ENCODE results near the gene ENOSF1. TPM values are rescaled to one million over a fixed set of nuclear protein-coding genes. Genes with fewer than 3 reads are reported as not detected.

Gene ENOSF1
- total RNA-seq, 3 donors from 2014 or later, result 72.0 to 132 (median 95.2) TPM

DNA sequence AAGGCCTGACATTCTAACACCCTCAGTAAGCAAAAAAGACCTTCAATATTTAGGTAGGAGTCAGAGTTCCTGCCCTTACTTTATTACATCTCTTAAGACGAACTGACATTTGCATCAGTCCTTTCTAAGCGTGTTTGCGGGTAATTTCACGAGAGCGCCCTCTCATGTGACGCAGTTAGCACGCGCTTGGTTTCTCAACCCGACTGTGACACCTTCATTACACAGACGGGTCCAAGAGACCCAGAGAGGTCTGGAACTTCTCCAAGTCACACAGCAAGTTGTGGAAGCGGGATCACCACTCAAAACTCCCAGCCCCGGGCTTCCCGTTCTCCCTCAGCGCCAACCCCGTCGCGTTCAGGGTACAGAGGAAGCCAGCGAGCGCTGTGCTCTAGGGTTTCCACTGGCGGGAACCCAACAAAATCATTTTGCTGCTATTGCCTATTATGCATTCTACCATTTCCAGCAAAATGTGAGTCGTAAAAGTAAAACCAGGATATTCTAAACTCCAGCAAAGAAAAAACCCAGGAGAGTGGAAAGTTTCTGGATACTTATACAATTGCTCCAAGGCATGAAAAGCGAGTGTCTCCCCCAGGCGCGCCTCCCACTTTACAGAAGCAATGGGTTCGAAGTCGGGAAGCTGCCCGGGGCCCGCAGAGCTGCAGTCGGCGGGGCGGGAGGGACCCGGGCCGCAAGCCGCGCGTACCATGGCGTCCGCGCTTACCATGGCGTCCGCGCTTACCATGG is 601 bp downstream of the ENOSF1 start:
- peak; percentile 67 for ATAC-seq

DNA sequence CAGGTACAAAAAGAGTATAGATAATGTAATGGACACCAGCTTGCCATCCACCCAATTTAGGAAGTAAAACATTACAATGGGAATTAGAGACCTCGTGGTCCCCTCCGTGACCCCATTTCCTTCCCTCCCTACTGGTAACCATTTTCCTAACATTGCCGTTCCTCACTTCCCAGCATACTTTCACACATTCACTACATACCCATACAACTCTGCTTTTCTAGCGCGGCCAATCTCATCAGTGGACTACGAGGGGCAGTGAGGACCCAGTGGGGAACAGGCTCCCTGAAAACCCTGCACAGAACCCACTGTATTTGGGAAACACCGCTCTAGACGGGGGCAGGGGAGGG is 1.1 kb downstream of the ENOSF1 start:
- DNase-seq (peak in 1 of 3 donors; percentile 20), ATAC-seq (no peak)
- Histone ChIP-seq H3K4me1 (ENCODE audit: low read depth) (peaks cover 3% of the 10 kb centered on the region), H3K36me3 (ENCODE audit: low read depth) (no peaks in the 10 kb centered on the region), H3K9me3 (peaks cover 2% of the 10 kb centered on the region), H3K4me3 (peak overlapping the region; percentile 35)
- TF ChIP-seq, protein P1, sequence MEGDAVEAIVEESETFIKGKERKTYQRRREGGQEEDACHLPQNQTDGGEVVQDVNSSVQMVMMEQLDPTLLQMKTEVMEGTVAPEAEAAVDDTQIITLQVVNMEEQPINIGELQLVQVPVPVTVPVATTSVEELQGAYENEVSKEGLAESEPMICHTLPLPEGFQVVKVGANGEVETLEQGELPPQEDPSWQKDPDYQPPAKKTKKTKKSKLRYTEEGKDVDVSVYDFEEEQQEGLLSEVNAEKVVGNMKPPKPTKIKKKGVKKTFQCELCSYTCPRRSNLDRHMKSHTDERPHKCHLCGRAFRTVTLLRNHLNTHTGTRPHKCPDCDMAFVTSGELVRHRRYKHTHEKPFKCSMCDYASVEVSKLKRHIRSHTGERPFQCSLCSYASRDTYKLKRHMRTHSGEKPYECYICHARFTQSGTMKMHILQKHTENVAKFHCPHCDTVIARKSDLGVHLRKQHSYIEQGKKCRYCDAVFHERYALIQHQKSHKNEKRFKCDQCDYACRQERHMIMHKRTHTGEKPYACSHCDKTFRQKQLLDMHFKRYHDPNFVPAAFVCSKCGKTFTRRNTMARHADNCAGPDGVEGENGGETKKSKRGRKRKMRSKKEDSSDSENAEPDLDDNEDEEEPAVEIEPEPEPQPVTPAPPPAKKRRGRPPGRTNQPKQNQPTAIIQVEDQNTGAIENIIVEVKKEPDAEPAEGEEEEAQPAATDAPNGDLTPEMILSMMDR (IDR thresholded peaks at IDR 0.05), result no peak
- intact Hi-C loops (cut with DNase I, micrococcal nuclease), result no loop called here

More for the DNA sequence above, 601 bp downstream of the ENOSF1 start:
- peak overlapping the region; percentile 35 for H3K4me3 ChIP-seq
- intact Hi-C loops (cut with DNase I, micrococcal nuclease), result no loop called here
- peak; percentile 70 to 79 (median 77) for DNase-seq
- H3K9me3 ChIP-seq, result peaks cover 2% of the 10 kb centered on the region
- H3K36me3 ChIP-seq (ENCODE audit: low read depth), result no peaks in the 10 kb centered on the region
- TF ChIP-seq, protein P1 (IDR thresholded peaks at IDR 0.05), result no peak
- H3K4me1 ChIP-seq (ENCODE audit: low read depth), result peaks cover 3% of the 10 kb centered on the region

DNA sequence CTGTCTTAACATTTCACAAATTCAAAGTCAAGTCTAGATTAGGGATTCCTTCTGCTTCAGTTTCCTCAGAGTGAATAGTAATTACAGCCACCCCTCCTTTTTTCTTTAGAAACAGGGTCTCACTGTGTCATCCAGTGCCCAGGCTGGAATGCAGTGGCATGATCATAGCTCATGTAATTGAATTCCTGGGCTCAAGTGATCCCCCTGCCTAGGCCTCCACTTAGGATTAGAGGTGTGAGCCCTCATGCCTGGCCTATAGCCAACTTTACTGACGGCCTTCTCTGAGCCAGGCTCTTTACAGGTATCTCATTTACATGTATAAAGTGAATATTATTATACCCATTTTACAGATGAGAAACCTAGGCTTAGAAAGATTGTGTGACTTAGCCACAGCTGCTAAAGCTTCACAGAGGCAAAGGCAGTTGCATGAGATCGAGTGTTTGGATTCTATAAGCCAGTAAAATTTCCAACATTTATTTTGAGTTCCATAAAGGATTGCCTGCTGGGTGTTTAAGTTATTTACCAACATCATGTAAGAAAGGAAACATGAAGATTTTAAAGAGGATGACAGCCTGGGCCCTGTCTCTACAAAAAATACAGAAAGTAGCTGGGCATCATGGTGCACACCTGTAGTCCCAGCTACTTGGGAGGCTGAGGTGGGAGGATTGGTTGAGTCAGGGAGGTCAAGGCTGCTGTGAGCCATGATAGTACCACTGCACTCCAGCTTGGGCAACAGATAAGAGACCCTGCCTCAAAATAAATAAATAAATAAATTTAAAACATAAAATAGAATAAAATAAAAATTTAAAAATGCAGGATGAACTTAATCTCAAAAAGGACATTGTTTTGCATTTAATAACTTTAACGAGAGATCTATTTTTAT is 1.8 kb downstream of the ENOSF1 start:
- no peak for DNase-seq
- H3K36me3 ChIP-seq (ENCODE audit: low read depth), result no peaks in the 10 kb centered on the region

DNA sequence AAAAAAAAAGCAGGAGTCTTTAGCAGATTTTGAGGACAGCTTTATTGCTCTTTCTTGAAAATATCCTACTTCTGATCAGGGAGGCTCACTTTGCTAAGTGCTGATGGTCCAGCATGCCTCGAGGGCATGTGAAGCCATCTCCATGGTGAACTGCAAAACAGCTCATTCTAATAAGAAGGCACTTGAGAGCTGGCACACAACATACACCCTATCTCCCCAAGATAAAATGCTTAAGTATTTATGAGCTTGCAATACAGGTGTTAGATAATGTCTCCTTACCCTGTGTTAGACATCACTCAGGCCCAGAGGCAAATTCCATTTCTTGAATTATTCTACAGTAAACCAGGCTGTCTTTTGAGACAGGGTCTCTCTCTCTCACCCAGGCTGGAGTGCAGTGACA is 2.7 kb downstream of the ENOSF1 start:
- Histone ChIP-seq H3K9me3 (peaks cover 2% of the 10 kb centered on the region), H3K36me3 (ENCODE audit: low read depth) (no peaks in the 10 kb centered on the region), H3K4me3 (no peak overlapping the region), H3K4me1 (ENCODE audit: low read depth) (peaks cover 3% of the 10 kb centered on the region)
- ATAC-seq (no peak), DNase-seq (no peak)
- TF ChIP-seq, protein P1 (IDR thresholded peaks at IDR 0.05), result no peak
- intact Hi-C loops (cut with DNase I, micrococcal nuclease), result no loop called here

More for the DNA sequence above, 1.8 kb downstream of the ENOSF1 start:
- intact Hi-C loops (cut with DNase I, micrococcal nuclease), result no loop called here
- Histone ChIP-seq H3K4me3 (no peak overlapping the region), H3K4me1 (ENCODE audit: low read depth) (peaks cover 3% of the 10 kb centered on the region), H3K9me3 (peaks cover 2% of the 10 kb centered on the region)
- no peak for ATAC-seq
- TF ChIP-seq, protein P1 (IDR thresholded peaks at IDR 0.05), result no peak

DNA sequence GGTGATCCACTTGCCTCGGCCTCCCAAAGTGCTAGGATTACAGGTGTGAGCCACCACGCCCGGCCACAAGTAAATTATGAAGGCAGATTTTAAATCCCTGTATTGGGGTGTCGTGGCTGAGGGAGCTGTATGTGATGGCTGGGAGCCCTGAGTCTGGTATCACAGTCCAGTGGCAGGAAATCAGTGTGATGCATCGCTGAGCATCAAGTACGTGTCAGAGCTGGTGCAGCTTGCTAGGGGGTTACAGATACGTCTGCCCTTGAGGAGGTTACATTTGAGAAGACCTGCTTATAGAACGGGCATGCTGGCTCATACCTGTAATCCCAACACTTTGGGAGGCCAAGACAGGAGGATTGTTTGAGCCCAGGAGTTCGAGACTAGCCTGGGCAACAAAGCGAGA is 4.3 kb downstream of the ENOSF1 start:
- Histone ChIP-seq H3K36me3 (ENCODE audit: low read depth) (no peaks in the 10 kb centered on the region), H3K4me3 (no peak overlapping the region), H3K4me1 (ENCODE audit: low read depth) (peaks cover 3% of the 10 kb centered on the region), H3K9me3 (peaks cover 2% of the 10 kb centered on the region)
- ATAC-seq (no peak), DNase-seq (no peak)
- intact Hi-C loops (cut with DNase I, micrococcal nuclease), result no loop called here
- TF ChIP-seq, protein P1 (IDR thresholded peaks at IDR 0.05), result no peak

Measured in mucosa of descending colon (tissue), 3 donors.